ENCODE results near the gene TRIAP1. TPM values are rescaled to one million over a fixed set of nuclear protein-coding genes. Genes with fewer than 3 reads are reported as not detected.

The TRIAP1 gene
- total RNA-seq, 2 experiments from 2014 or later = 26.8 to 38.0 TPM

DNA sequence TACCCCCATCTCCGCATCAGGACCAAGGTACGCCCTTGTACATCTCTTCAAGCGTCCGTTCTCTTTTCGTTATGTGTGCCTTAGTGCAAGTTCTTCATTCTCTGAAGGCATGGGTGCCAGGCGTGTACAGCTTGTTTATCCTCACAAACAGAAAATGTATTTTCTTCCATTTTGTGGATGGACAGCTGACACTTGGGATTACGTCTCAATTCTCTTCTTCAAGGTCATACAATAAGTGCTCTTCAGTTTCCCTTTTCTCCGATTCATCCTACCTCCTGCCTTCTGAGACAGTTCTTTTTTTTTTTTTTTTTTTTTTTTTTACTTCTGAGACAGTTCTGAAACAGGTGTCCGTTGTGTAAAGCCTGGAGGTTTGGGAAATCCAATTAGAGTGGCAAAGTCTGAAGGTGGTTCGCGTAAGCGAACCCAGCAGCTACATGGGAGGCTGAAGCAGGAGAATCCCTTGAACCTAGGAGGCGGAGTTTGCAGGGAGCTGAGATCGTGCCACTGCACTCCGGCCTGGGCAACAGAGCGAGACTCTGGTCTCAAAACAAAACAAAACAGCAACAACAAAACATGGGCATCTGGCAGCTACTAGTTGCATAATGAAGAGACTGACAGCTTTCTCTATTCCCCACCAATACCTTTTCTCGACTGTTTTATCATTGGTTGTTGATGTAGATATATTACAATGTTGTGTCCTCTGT is 7.5 kb downstream of the TRIAP1 start:
- Mint-ChIP-seq H3K36me3 (peaks cover 20% of the 10 kb centered on the region), H3K27me3 (no peaks in the 10 kb centered on the region), H3K27ac (peak overlapping the region; percentile 95), H3K4me1 (peaks cover 38% of the 10 kb centered on the region), H3K9me3 (ENCODE audit: low read depth) (no peaks in the 10 kb centered on the region), H3K4me3 (peak overlapping the region; percentile 86)
- no peak for DNase-seq
- CTCF ChIA-PET = interaction anchor here (0.6 to 3.9 kb wide), 17 partner anchors 14 to 248 kb away, joined by 3 to 23 read pairs (median 4); partner anchors contain the start of genes DYNLL1, MLEC, POP5 and RPLP0
- ATAC-seq = no peak

- CTCF ChIA-PET = interaction anchor here (0.6 to 3.9 kb wide), 17 partner anchors 9 to 248 kb away, joined by 3 to 23 read pairs (median 4); partner anchors contain the start of genes DYNLL1, GATC, MLEC and POP5
- H3K4me3 Mint-ChIP-seq = peak within 1 kb of the TSS; percentile 86
- ATAC-seq (peak; percentile 98), DNase-seq (peak; percentile 99)
- H3K27ac Mint-ChIP-seq = peak within 1 kb of the TSS; percentile 95
- no peaks in the 10 kb centered on the region for H3K27me3 Mint-ChIP-seq
- no peaks in the 10 kb centered on the region for H3K9me3 Mint-ChIP-seq (ENCODE audit: low read depth)
- H3K4me1 Mint-ChIP-seq = peaks cover 39% of the 10 kb centered on the region
- H3K36me3 Mint-ChIP-seq = peaks cover 17% of the 10 kb centered on the region
These were observed 8.3 kb downstream of the TRIAP1 start, which contains the start of gene COX6A1 for GRCh38 chr12:120437735-120438494. TSS of gene COX6A1 (plus strand) at chr12:120438113. CDS start at chr12:120438127, 14 bp downstream.

DNA sequence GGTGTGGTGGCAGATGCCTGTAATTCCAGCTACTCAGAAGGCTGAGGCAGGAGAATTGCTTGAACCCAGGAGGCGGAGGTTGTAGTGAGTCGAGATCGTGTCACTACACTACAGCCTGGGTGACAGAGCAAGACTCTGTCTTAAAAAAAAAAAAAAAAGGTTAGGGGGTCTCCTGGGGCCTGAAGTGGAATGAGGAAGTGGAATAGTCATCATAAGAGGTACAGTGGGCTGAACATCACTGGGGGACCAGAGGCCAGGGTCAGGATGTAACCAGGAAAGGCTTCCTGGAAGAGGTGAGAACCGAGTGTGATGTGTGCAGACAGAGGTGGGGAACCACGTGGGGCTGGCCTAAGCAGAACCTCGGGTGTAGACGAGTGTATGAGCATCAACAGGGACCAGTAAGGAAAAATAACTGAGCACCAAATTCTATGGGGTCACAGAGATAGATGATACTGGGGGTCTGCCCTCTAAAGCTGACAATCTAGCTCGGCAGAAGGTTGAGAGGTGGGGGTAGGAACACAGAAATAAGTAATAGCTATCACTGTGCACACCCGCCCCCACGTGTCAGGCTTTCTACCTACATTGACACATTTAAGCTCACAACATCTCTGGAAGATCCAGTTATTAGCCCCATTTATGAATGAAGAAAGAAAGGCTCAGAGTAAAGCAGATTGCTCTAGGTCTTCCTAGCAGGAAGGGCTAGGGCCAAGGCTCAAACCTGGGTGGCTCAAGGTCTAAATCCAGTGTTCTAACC is 13.2 kb downstream of the TRIAP1 start:
- Mint-ChIP-seq H3K4me3 (no peak overlapping the region), H3K36me3 (no peaks in the 10 kb centered on the region), H3K27ac (no peak overlapping the region), H3K27me3 (peaks cover 10% of the 10 kb centered on the region), H3K9me3 (ENCODE audit: low read depth) (no peaks in the 10 kb centered on the region), H3K4me1 (peaks cover 18% of the 10 kb centered on the region)
- CTCF ChIA-PET = interaction anchor here (0.7 to 1.3 kb wide), 3 partner anchors 47 to 232 kb away, joined by 3 to 4 read pairs (median 3); partner anchors contain the start of gene RPLP0
- ATAC-seq (no peak), DNase-seq (no peak)

DNA sequence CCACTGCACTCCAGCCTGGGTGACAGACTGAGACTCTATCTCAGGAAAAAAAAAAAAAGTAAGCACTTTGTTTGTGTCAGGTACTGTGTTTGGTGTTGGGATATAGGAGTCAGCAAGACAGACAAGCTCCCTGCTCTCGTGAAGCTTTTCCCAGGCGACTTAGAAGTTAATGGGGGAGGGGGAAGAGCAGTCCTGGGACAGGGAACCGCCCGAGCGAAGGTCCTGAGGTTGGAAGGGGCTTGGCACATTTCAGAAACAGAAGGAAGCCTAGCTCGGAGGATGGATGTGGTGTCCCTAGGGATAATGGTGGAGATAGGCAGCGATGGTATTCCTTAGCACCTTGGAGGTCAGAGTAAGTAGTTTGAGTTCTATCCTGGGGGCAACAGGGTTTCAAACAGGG is 16.8 kb downstream of the TRIAP1 start:
- no peak overlapping the region for H3K4me3 Mint-ChIP-seq
- H3K27me3 Mint-ChIP-seq = peaks cover 10% of the 10 kb centered on the region
- H3K9me3 Mint-ChIP-seq (ENCODE audit: low read depth) = no peaks in the 10 kb centered on the region
- no peak overlapping the region for H3K27ac Mint-ChIP-seq
- peaks cover 12% of the 10 kb centered on the region for H3K4me1 Mint-ChIP-seq
- CTCF ChIA-PET = interaction anchor here (0.6 to 3.5 kb wide), 12 partner anchors 15 to 107 kb away, joined by 3 to 29 read pairs (median 6); partner anchors contain the start of genes PLA2G1B and SRSF9
- ATAC-seq = no peak
- H3K36me3 Mint-ChIP-seq = no peaks in the 10 kb centered on the region
- no peak for DNase-seq

DNA sequence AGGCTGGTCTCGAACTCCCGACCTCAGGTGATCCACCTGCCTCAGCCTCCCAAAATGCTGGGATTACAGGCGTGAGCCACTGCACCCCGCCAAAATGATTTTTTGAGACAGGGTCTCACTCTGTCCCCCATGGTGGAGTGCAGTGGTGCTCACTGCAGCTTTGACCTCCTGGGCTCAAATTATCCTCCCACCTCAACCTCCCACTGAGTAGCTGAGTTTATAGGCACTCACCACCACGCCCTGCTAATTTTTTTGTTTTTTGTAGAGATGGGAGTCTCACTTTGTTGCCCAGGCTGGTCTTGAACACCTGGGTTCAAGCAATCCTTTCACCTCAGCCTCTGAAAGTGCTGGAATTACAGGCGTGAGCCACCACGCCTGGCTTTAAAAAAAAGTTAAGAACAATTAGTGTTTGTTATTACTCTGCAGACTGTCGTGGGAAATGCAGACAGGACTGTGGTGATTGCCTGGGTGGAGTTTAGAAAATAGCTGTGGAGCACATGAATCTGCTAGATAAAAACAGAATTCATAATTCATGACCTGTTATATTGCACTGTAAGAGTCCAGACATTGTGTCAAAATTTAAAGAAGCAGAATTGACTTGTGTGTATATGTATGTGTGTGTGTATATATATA is 17.5 kb downstream of the TRIAP1 start:
- CTCF ChIA-PET = interaction anchor here (1.2 to 3.5 kb wide), 9 partner anchors 37 to 106 kb away, joined by 3 to 29 read pairs (median 8); partner anchors contain the start of genes PLA2G1B and SRSF9
- Mint-ChIP-seq H3K27me3 (peaks cover 10% of the 10 kb centered on the region), H3K4me3 (no peak overlapping the region), H3K27ac (no peak overlapping the region), H3K4me1 (peaks cover 12% of the 10 kb centered on the region), H3K9me3 (ENCODE audit: low read depth) (no peaks in the 10 kb centered on the region), H3K36me3 (no peaks in the 10 kb centered on the region)
- DNase-seq (no peak), ATAC-seq (no peak)

DNA sequence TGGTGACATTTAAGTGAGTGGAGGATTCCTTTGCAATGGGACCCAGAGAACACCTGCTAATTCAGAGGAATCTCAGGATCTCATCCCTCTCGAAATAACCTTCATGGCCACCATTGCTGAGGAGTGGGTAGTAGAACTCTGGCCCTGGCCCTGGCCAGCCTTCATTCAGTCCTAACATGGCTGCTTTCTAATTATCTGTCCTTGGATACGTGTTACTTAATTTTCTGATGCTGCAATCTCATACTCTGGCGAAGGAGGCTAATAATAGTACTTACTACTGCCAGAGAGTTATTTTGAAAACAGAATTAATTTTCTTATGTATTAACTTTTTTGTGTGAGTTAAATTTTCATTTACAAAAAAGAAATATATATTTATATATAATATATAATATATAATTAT is 20.4 kb downstream of the TRIAP1 start:
- CTCF ChIA-PET = no interaction called here
- no peak overlapping the region for H3K27ac Mint-ChIP-seq
- DNase-seq = no peak

DNA sequence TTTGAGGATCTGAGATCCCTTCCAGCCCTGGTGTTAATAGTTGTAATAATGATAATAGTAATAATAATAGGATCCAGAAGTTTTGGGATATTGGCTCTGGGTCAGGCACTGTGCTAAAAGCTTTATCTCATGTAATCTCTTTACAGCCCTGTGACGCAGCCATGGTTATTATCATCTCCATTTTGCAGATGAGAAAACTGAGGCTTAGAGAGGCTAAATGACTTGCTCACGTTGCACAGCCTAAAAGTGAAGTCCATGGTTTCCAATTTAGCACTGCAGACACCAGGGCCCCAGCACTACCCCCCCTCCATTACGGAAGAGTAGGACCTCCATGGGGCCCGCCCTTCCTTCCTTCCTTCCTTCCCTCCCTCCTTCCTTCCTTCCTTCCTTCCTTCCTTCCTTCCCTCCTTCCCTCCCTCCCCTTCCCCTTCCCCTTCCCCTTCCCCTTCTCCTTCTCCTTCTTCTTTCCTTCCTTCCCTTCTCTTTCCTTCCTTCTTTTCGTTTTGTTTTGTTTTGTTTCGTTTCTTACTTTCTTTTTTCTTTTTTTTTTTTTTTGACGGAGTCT is 23.2 kb downstream of the TRIAP1 start:
- no peaks in the 10 kb centered on the region for H3K4me1 Mint-ChIP-seq
- H3K9me3 Mint-ChIP-seq (ENCODE audit: low read depth) = no peaks in the 10 kb centered on the region
- H3K27ac Mint-ChIP-seq = no peak overlapping the region
- ATAC-seq = no peak
- H3K4me3 Mint-ChIP-seq = no peak overlapping the region
- peaks cover 2% of the 10 kb centered on the region for H3K27me3 Mint-ChIP-seq
- H3K36me3 Mint-ChIP-seq = no peaks in the 10 kb centered on the region
- no peak for DNase-seq
- CTCF ChIA-PET = interaction anchor here (0.7 kb wide), 2 partner anchors 330 to 797 kb away, joined by 3 to 4 read pairs; no protein-coding TSS in a partner anchor

More for the DNA sequence above, 20.4 kb downstream of the TRIAP1 start:
- ATAC-seq = no peak
- Mint-ChIP-seq H3K27me3 (peaks cover 12% of the 10 kb centered on the region), H3K9me3 (ENCODE audit: low read depth) (no peaks in the 10 kb centered on the region), H3K4me1 (peaks cover 5% of the 10 kb centered on the region), H3K36me3 (no peaks in the 10 kb centered on the region), H3K4me3 (no peak overlapping the region)

DNA sequence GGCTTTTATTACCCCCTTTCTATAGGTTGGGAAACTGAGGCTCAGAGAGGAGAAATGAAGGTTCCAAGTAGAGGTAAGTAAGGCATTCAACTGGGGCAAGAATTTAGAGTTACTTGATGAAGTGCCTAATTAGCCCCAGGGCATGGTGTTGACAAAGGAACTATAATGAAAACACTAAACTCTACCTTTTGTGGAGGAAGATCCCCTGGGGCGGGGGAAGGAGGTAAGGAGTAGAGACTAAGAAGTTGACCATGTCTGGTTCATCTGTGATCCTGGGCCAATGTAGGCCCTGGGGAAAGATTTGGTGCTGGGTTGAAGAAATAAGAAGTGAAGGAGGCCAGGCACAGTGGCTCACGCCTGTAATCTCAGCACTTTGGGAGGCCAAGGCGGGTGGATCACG is 24.5 kb downstream of the TRIAP1 start:
- H3K4me1 Mint-ChIP-seq = no peaks in the 10 kb centered on the region
- ATAC-seq (no peak), DNase-seq (no peak)
- CTCF ChIA-PET = no interaction called here
- H3K27ac Mint-ChIP-seq = no peak overlapping the region
- no peaks in the 10 kb centered on the region for H3K36me3 Mint-ChIP-seq
- H3K4me3 Mint-ChIP-seq = no peak overlapping the region
- H3K27me3 Mint-ChIP-seq = peaks cover 2% of the 10 kb centered on the region
- no peaks in the 10 kb centered on the region for H3K9me3 Mint-ChIP-seq (ENCODE audit: low read depth)

DNA sequence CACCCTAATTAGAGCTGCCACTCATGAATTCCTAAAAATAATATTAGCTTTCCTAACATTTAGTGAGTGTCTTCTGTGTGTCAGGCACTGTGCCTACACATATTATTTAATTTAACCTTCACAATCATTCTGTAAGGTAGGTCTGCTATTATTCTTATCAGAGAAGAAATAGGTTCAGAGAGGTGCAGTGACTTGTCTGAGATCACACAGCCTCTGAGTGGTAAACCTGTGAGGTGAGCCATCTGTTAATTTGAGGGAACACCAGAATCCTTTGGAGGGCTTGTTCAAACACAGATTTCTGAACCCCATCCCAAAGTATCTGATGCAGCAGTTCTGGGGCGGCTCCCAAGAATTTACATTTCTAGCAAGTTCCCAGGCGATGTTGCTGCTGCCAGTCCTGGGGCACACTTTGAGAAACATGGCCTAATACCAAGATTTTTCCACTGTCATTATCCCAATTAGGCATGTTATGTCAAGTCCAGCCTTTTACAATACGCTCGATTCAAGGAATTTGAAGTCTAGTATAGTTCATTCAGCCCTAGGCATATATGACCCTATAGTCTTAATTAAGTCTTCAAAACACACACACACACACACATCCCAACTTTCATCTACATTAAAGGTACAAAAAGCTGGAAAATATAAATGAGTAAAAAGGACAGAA is 28.1 kb downstream of the TRIAP1 start:
- Mint-ChIP-seq H3K4me1 (no peaks in the 10 kb centered on the region), H3K27ac (no peak overlapping the region), H3K4me3 (no peak overlapping the region), H3K36me3 (no peaks in the 10 kb centered on the region), H3K9me3 (ENCODE audit: low read depth) (no peaks in the 10 kb centered on the region), H3K27me3 (peaks cover 2% of the 10 kb centered on the region)
- DNase-seq (no peak), ATAC-seq (no peak)
- CTCF ChIA-PET = interaction anchor here (1.3 kb wide), 1 partner anchor 13 kb away, joined by 3 read pairs; no protein-coding TSS in a partner anchor

DNA sequence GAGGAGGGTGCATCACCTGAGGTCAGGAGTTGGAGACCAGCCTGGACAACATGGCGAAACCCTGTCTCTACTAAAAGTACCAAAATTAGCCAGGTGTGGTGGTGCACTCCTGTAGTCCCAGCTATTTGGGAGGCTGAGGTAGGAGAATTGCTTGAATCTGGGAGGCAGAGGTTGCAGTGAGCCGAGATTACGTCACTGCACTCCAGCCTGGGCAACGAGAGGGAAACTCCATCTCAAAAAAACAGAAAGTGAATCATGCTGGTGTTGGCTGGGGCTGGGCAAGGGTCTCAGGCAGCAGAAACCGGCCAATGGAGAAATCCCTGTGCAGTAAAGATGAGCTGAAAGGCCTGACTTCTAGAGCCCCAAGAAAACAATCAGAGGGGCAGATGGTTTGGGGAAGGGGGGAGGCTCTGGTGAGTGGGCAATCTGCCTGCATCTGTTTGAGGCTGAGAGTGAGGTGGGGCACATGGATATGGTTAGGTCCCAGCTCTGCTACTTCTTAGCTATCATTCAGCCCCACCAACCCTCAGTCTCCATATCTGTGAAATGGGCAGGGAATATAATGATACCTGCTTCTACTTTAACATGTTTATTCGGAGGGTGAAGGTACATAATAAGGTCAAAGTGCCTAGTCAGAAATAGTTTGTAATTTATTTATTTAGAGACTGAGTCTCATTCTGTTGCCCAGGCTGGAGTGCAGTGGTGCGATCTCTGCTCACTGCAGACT is 29.5 kb downstream of the TRIAP1 start:
- no peak overlapping the region for H3K27ac Mint-ChIP-seq
- DNase-seq (no peak), ATAC-seq (no peak)
- CTCF ChIA-PET = interaction anchor here (0.6 to 1.3 kb wide), 2 partner anchors 14 to 20 kb away, joined by 3 read pairs; no protein-coding TSS in a partner anchor
- H3K9me3 Mint-ChIP-seq (ENCODE audit: low read depth) = no peaks in the 10 kb centered on the region
- no peak overlapping the region for H3K4me3 Mint-ChIP-seq
- no peaks in the 10 kb centered on the region for H3K4me1 Mint-ChIP-seq
- peaks cover 6% of the 10 kb centered on the region for H3K27me3 Mint-ChIP-seq
- no peaks in the 10 kb centered on the region for H3K36me3 Mint-ChIP-seq

DNA sequence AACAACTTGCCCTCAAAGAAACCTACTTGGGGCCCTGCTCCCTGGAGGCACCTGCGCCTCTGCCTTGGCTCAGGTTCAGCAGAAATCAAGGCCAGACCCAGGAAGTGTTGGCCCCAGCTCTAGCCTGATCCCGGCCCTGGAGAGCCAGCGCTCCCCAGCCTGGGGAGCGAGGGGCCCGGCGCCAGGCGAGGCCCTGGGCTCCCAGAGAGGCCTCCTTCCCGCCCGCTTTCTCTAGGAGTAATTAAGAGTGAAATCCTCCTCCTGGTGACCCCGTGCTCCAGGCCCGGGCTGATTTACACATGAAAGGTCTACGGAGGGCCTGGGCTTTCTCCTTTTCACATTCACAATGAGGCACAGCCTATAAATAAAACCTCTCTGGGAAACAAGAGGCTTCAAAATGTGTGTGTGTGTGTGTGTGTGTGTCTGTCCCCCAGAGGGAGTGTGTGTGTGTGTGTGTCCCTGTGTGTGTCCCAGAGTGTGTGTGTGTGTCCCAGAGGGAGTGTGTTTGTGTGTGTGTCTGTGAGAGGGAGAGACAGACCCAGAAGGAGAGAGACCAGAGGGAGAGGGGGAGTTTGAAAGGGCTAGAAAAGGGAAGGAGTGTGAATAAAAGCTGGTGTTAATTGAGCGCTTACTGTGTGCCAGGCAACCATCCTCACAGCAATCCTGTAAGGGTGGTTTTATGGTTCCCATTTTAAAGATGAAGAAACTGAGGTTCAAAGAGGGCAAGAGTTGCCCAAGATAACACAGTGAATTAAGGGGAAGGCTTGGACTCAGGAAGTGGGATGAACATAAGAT is 32.1 kb downstream of the TRIAP1 start:
- Mint-ChIP-seq H3K4me3 (no peak overlapping the region), H3K4me1 (no peaks in the 10 kb centered on the region), H3K27ac (no peak overlapping the region), H3K9me3 (ENCODE audit: low read depth) (no peaks in the 10 kb centered on the region), H3K36me3 (no peaks in the 10 kb centered on the region), H3K27me3 (peaks cover 6% of the 10 kb centered on the region)
- ATAC-seq (no peak), DNase-seq (no peak)
- CTCF ChIA-PET = no interaction called here
